T-helper 1 cell treated with Interleukin-12 subunit alpha and Interleukin-12 subunit beta and Interleukin-4 antibody, amounts not matched to agents 30 μg/mL and 1 μg/mL, for 36 hours (primary cell): ENCODE data around the gene NEUROD4.

ENCODE experiments used
- H3K27ac Mint-ChIP-seq: one replicate; pipeline ENCODE4 v1.8.0; 2021; ENCODE audit warnings: mild to moderate bottlenecking, mixed read lengths
- H3K27me3 Mint-ChIP-seq: one replicate; pipeline ENCODE4 v1.8.0; 2021; ENCODE audit warnings: low read depth, mixed read lengths
- H3K36me3 Mint-ChIP-seq: one replicate; pipeline ENCODE4 v1.8.0; 2021; ENCODE audit warnings: low read depth, mixed read lengths
- H3K4me1 Mint-ChIP-seq: one replicate; pipeline ENCODE4 v1.8.0; 2021; ENCODE audit warnings: low read depth, mixed read lengths
- H3K4me3 Mint-ChIP-seq: one replicate; pipeline ENCODE4 v1.8.0; 2021; ENCODE audit warnings: mild to moderate bottlenecking, moderate library complexity, mixed read lengths
- H3K9me3 Mint-ChIP-seq: one replicate; pipeline ENCODE4 v1.8.0; 2021; ENCODE audit warnings: mixed read lengths

The NEUROD4 gene

GRCh38 chr12:55060470-55060869, 40.7 kb downstream of the NEUROD4 start:
- Mint-ChIP-seq H3K27me3 (peaks cover 23% of the 10 kb centered on the region), H3K27ac (no peak overlapping the region), H3K36me3 (no peaks in the 10 kb centered on the region), H3K4me1 (peaks cover 8% of the 10 kb centered on the region), H3K4me3 (no peak overlapping the region), H3K9me3 (no peaks in the 10 kb centered on the region)

DNA sequence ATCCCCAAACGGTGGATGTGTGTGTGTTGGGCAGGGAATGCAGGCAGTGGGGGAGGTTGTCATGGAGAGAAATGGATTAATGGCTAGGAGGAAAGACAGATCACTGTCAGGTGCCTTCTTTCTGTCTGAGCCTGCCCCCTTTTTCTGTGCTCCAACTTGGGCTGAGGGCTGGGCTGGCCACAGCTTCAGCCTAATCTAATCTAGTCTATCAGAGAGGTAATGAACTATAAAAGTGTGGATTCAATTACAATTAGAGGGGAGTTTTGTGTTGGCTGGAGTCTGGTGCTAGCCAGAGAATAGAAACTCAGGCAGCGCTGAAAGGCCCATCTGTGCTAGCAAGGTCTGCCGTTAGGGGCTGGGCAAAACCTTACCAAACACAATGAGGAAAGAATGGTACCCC, 41.2 kb downstream of the NEUROD4 start:
- Mint-ChIP-seq H3K36me3 (no peaks in the 10 kb centered on the region), H3K27ac (no peak overlapping the region), H3K4me3 (no peak overlapping the region), H3K27me3 (peaks cover 22% of the 10 kb centered on the region), H3K4me1 (peaks cover 8% of the 10 kb centered on the region), H3K9me3 (no peaks in the 10 kb centered on the region)

- Mint-ChIP-seq H3K27me3 (peaks cover 23% of the 10 kb centered on the region), H3K36me3 (no peaks in the 10 kb centered on the region), H3K27ac (no peak overlapping the region), H3K4me1 (peaks cover 8% of the 10 kb centered on the region), H3K9me3 (no peaks in the 10 kb centered on the region), H3K4me3 (no peak overlapping the region)
Measured at GRCh38 chr12:55063291-55063690, 43.5 kb downstream of the NEUROD4 start.

DNA sequence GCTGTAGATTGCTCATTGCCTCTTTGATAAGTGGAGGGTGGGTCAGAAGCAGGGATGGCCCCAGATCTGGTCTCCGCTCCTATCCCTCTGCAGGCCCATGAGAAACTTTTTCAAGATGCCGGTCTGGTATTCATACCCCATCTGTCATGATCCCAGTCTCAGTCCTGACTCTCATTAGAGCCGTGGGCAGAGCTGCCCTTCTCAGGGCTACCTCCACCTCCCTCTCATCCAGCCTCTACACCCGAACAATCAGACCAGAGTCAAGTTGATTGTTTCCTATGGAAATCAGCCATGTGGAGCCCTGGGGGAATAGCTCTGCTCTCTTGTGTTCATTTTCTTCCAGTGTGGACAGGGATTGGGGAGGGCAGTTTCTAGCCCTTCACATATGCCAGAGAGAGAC, 45.8 kb downstream of the NEUROD4 start:
- Mint-ChIP-seq H3K27ac (no peak overlapping the region), H3K36me3 (no peaks in the 10 kb centered on the region), H3K27me3 (peaks cover 18% of the 10 kb centered on the region)

GRCh38 chr12:55067701-55068100, 47.9 kb downstream of the NEUROD4 start:
- Mint-ChIP-seq H3K4me3 (no peak overlapping the region), H3K36me3 (no peaks in the 10 kb centered on the region), H3K9me3 (no peaks in the 10 kb centered on the region), H3K27me3 (peaks cover 18% of the 10 kb centered on the region), H3K27ac (no peak overlapping the region), H3K4me1 (no peaks in the 10 kb centered on the region)

More for the DNA sequence above, 45.8 kb downstream of the NEUROD4 start:
- Mint-ChIP-seq H3K4me3 (no peak overlapping the region), H3K4me1 (peaks cover 5% of the 10 kb centered on the region), H3K9me3 (no peaks in the 10 kb centered on the region)

DNA sequence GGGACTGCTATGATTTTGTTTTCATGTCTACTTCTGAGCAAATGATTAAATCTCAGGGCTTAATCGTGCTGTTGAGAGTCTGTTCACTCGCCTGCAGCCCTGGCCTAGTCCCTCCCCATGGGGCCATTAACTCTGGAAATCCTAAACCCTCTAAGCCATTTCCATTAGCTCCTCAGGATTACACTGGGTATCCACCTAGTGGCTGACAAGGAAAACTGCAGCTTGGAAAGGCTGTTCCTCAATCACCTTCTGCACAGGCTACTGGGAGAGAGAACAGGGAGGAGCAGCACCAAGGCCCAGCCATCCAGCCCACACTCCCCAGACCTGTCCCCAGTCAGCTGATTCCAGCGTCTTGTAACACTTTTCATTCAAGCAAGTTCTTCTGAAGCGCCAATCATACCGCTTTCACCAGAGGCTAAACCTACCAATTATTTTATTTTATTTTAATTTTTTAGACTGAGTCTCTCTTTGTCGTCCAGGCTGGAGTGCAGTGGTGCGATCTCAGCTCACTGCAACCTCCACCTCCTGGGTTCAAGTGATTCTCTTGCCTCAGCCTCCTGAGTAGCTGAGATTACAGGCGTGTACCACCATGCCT, 48.7 kb downstream of the NEUROD4 start:
- no peak overlapping the region for H3K27ac Mint-ChIP-seq
- H3K9me3 Mint-ChIP-seq, result no peaks in the 10 kb centered on the region
- no peaks in the 10 kb centered on the region for H3K36me3 Mint-ChIP-seq
- H3K4me1 Mint-ChIP-seq, result no peaks in the 10 kb centered on the region
- peaks cover 17% of the 10 kb centered on the region for H3K27me3 Mint-ChIP-seq
- H3K4me3 Mint-ChIP-seq, result no peak overlapping the region

DNA sequence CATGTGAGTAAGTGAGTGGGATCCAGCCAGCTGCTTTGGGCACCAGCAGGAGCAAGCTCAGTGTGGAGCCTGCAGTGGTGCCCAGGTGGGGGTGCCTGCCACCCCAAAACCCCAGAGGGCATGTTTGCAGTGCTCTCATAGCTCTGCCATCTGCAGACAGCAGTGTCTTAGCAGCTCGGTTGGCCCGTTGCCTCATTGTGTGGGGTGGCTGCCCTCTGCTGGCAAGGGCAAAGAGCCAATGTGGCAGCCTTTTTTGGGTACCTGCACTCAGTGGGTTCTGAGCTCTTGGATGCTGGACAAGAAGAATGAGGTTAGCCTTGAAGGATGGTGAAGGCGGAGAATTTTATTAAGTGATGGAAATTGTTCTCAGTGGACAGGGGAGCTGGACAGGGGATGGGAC, 52.3 kb downstream of the NEUROD4 start:
- H3K4me1 Mint-ChIP-seq, result no peaks in the 10 kb centered on the region
- no peak overlapping the region for H3K4me3 Mint-ChIP-seq
- H3K27ac Mint-ChIP-seq, result no peak overlapping the region
- no peaks in the 10 kb centered on the region for H3K36me3 Mint-ChIP-seq
- H3K9me3 Mint-ChIP-seq, result no peaks in the 10 kb centered on the region
- peaks cover 17% of the 10 kb centered on the region for H3K27me3 Mint-ChIP-seq

- no peak overlapping the region for H3K4me3 Mint-ChIP-seq
- no peak overlapping the region for H3K27ac Mint-ChIP-seq
- no peaks in the 10 kb centered on the region for H3K36me3 Mint-ChIP-seq
- no peaks in the 10 kb centered on the region for H3K9me3 Mint-ChIP-seq
- H3K4me1 Mint-ChIP-seq, result no peaks in the 10 kb centered on the region
- H3K27me3 Mint-ChIP-seq, result peaks cover 24% of the 10 kb centered on the region
Measured at GRCh38 chr12:55073043-55074022, 53.6 kb downstream of the NEUROD4 start.

DNA sequence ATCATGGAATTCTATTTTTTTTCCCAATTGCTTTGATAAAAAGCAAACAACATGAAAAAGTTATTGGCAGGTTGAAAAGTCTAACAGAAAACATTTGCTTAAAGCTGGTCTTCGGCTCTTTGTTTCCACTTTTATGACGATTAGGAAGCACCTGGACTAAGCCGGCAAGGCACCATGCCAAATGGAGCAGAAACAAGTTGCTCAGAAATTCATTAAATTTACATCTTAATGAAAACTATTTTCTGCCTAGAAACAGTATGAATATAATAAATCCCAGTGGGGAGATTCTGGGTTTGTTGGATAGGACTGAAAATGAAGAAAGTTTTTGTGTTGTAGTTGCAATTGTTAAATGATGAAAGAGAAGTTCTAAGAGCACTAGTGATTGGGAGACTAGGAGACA, 55.0 kb downstream of the NEUROD4 start:
- Mint-ChIP-seq H3K4me1 (no peaks in the 10 kb centered on the region), H3K9me3 (no peaks in the 10 kb centered on the region), H3K4me3 (no peak overlapping the region), H3K27ac (no peak overlapping the region), H3K27me3 (peaks cover 37% of the 10 kb centered on the region), H3K36me3 (no peaks in the 10 kb centered on the region)
